Measurements from ENCODE around the gene SPON1. TPM values are rescaled to one million over a fixed set of nuclear protein-coding genes. Genes with fewer than 3 reads are reported as not detected.

The SPON1 gene
- total and polyA plus RNA-seq, 2 donors (not counting 1 experiment from before 2014, with no cell fraction given): 0.30 TPM; not detected in 1

DNA sequence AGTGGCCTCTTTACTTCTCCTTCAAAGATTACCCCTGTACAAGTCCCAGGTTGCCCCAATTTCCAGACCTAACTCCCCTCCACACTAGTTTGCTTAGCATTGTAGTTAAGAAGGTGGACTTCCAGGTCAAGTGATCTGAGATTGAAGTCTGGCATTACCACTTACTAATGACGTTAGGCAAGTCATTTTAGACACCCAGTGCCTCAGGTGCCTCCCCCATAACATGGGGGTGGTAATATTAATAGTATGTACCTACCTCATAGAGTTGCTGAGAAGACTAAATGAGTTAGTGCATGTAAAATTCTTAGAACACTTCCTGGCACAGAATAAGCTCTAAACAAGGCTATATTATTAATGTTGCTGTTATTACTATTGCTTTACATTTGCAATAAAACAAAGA, 93.4 kb downstream of the SPON1 start:
- no peak overlapping the region for H3K27ac Mint-ChIP-seq
- no CpG with 5 or more reads among the region's 1 CpG for WGBS (ENCODE audit: insufficient coverage)

DNA sequence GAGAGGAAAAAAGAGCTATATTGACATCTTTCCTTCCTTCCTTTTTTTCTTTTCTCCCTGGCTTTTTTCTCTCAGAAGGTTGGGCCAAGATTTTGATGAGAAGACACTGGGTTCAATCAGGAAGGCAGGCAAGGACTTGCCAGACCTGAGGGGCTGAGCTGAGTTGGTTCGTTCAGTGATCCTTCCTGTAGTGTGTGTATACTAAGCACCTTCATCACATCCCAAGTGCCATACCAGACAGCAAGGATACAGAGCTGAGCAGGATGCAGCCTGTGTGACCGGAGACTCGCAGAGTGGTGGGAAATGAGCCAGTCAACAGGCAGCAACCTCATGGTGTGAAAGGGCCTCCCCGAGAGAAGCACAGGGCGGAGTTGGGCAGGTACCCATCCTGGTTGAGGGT, 95.5 kb downstream of the SPON1 start:
- H3K9ac ChIP-seq (ENCODE audit: low read length): no peak overlapping the region
- CTCF ChIA-PET: no interaction called here
- no peak for ATAC-seq (ENCODE audit: low read depth)

More for the DNA sequence above, 93.4 kb downstream of the SPON1 start:
- H3K79me2 ChIP-seq (ENCODE audit: control insufficient read depth, insufficient read depth, low read length): no peaks in the 10 kb centered on the region
- no peak overlapping the region for H3K27ac ChIP-seq (ENCODE audit: low read length in 2 of 2)
- intact Hi-C loops (cut with micrococcal nuclease): no loop called here
- CTCF ChIA-PET: no interaction called here
- H3K27me3 Mint-ChIP-seq: peaks cover 15% of the 10 kb centered on the region
- no peak overlapping the region for H3K4me3 ChIP-seq (ENCODE audit: control extremely low read depth in 1 of 5, extremely low read depth in 1 of 5, insufficient read depth in 1 of 5, low read depth in 2 of 5, low read length in 4 of 5)
- TF ChIP-seq, protein P1, sequence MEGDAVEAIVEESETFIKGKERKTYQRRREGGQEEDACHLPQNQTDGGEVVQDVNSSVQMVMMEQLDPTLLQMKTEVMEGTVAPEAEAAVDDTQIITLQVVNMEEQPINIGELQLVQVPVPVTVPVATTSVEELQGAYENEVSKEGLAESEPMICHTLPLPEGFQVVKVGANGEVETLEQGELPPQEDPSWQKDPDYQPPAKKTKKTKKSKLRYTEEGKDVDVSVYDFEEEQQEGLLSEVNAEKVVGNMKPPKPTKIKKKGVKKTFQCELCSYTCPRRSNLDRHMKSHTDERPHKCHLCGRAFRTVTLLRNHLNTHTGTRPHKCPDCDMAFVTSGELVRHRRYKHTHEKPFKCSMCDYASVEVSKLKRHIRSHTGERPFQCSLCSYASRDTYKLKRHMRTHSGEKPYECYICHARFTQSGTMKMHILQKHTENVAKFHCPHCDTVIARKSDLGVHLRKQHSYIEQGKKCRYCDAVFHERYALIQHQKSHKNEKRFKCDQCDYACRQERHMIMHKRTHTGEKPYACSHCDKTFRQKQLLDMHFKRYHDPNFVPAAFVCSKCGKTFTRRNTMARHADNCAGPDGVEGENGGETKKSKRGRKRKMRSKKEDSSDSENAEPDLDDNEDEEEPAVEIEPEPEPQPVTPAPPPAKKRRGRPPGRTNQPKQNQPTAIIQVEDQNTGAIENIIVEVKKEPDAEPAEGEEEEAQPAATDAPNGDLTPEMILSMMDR (IDR thresholded peaks at IDR 0.05): no peak
- TF ChIP-seq EZH2 (IDR thresholded peaks at IDR 0.05; ENCODE audit: borderline replicate concordance, insufficient read depth, low read depth, low read length, poor library complexity, severe bottlenecking): no peak
- no peaks in the 10 kb centered on the region for H3K4me1 ChIP-seq (ENCODE audit: control insufficient read depth in 2 of 2, insufficient read depth in 2 of 2, low read length in 2 of 2)
- DNase-seq: no peak
- ATAC-seq (ENCODE audit: low read depth): no peak
- peaks cover 0 to 3% (median 0%) of the 10 kb centered on the region in 3 donors for H3K9me3 ChIP-seq (ENCODE audit: control extremely low read depth in 1 of 3, control insufficient read depth in 2 of 3, insufficient read depth in 1 of 3, low read length in 2 of 3)
- H2AFZ ChIP-seq (ENCODE audit: insufficient read depth, low read depth, low read length, poor library complexity, severe bottlenecking): no peak overlapping the region
- peaks cover 0 to 6% (median 0%) of the 10 kb centered on the region in 4 experiments for H3K27me3 ChIP-seq (replicated peaks in 1 of 4; ENCODE audit: control extremely low read depth in 1 of 4, control insufficient read depth in 3 of 4, insufficient read depth in 4 of 4, low read length in 3 of 4)
- no peaks in the 10 kb centered on the region for H4K20me1 ChIP-seq (ENCODE audit: control insufficient read depth, insufficient read depth, low read length, poor library complexity, severe bottlenecking)
- H3K4me2 ChIP-seq (replicated peaks; ENCODE audit: low read depth, low read length, poor library complexity, severe bottlenecking): no peak overlapping the region
- POLR2A ChIA-PET: no interaction called here
- H3K36me3 ChIP-seq (replicated peaks in 1 of 2; ENCODE audit: control extremely low read depth in 1 of 2, control insufficient read depth in 1 of 2, extremely low read depth in 1 of 2, insufficient read depth in 2 of 2, low read length in 1 of 2): no peaks in the 10 kb centered on the region
- no peaks in the 10 kb centered on the region for H3K4me1 Mint-ChIP-seq
- no peak overlapping the region for H3K4me3 Mint-ChIP-seq
- H3K9me3 Mint-ChIP-seq (ENCODE audit: insufficient read depth): no peaks in the 10 kb centered on the region
- no peak overlapping the region for H3K9ac ChIP-seq (ENCODE audit: low read length)

More for the DNA sequence above, 95.5 kb downstream of the SPON1 start:
- peaks cover 0 to 6% (median 0%) of the 10 kb centered on the region in 4 experiments for H3K27me3 ChIP-seq (replicated peaks in 1 of 4; ENCODE audit: control extremely low read depth in 1 of 4, control insufficient read depth in 3 of 4, insufficient read depth in 4 of 4, low read length in 3 of 4)
- intact Hi-C loops (cut with micrococcal nuclease): no loop called here
- POLR2A ChIA-PET: no interaction called here
- H4K20me1 ChIP-seq (ENCODE audit: control insufficient read depth, insufficient read depth, low read length, poor library complexity, severe bottlenecking): no peaks in the 10 kb centered on the region
- no peaks in the 10 kb centered on the region for H3K36me3 ChIP-seq (replicated peaks in 1 of 2; ENCODE audit: control extremely low read depth in 1 of 2, control insufficient read depth in 1 of 2, extremely low read depth in 1 of 2, insufficient read depth in 2 of 2, low read length in 1 of 2)
- 92% methylated on average over 4 of the region's 5 CpGs for WGBS (ENCODE audit: insufficient coverage)
- no peak overlapping the region for H2AFZ ChIP-seq (ENCODE audit: insufficient read depth, low read depth, low read length, poor library complexity, severe bottlenecking)
- H3K4me1 ChIP-seq (ENCODE audit: control insufficient read depth in 2 of 2, insufficient read depth in 2 of 2, low read length in 2 of 2): no peaks in the 10 kb centered on the region
- Mint-ChIP-seq H3K27me3 (peaks cover 15% of the 10 kb centered on the region), H3K9me3 (ENCODE audit: insufficient read depth) (no peaks in the 10 kb centered on the region), H3K27ac (no peak overlapping the region), H3K4me1 (no peaks in the 10 kb centered on the region), H3K4me3 (no peak overlapping the region)
- H3K27ac ChIP-seq (ENCODE audit: low read length in 2 of 2): no peak overlapping the region
- no peak for TF ChIP-seq EZH2 (IDR thresholded peaks at IDR 0.05; ENCODE audit: borderline replicate concordance, insufficient read depth, low read depth, low read length, poor library complexity, severe bottlenecking)
- TF ChIP-seq, protein P1 (IDR thresholded peaks at IDR 0.05): no peak
- H3K4me2 ChIP-seq (replicated peaks; ENCODE audit: low read depth, low read length, poor library complexity, severe bottlenecking): no peak overlapping the region
- no peak for DNase-seq
- H3K79me2 ChIP-seq (ENCODE audit: control insufficient read depth, insufficient read depth, low read length): no peaks in the 10 kb centered on the region
- no peak overlapping the region for H3K4me3 ChIP-seq (ENCODE audit: control extremely low read depth in 1 of 5, extremely low read depth in 1 of 5, insufficient read depth in 1 of 5, low read depth in 2 of 5, low read length in 4 of 5)
- no peaks in the 10 kb centered on the region for H3K9me3 ChIP-seq (ENCODE audit: control extremely low read depth in 1 of 3, control insufficient read depth in 2 of 3, insufficient read depth in 1 of 3, low read length in 2 of 3)

All from B cell (primary cell).